DOHH2 (cell line): ENCODE data around the gene XRN2.

Experiments used
- H3F3A ChIP-seq: fragments of 200-600 bp; sonication (generic), shearing (Covaris generic); 2 replicates; pipeline ENCODE4 v1.6.0; 2016; ENCODE audit warnings: antibody characterized with exemption, mild to moderate bottlenecking; ENCODE audit not compliant: control insufficient read depth, insufficient read depth
- H3K27ac ChIP-seq: fragments of 200-600 bp; sonication (generic); 2 replicates; pipeline ENCODE4 v1.5.1; 2014; ENCODE audit warnings: low read depth, mild to moderate bottlenecking, low read length, moderate library complexity
- H3K27me3 ChIP-seq: fragments of 200-600 bp; sonication (generic); 2 replicates; pipeline ENCODE4 v1.6.1; 2014; ENCODE audit warnings: mild to moderate bottlenecking, low read length, mixed read lengths; ENCODE audit not compliant: control insufficient read depth
- H3K36me3 ChIP-seq: fragments of 200-600 bp; sonication (generic); 2 replicates; pipeline ENCODE4 v1.6.1; 2014; ENCODE audit warnings: mild to moderate bottlenecking, low read length, moderate library complexity, mixed read lengths; ENCODE audit not compliant: control insufficient read depth
- H3K4me1 ChIP-seq: fragments of 200-600 bp; sonication (generic); 2 replicates; pipeline ENCODE4 v1.6.1; 2014; ENCODE audit warnings: mild to moderate bottlenecking, low read length, mixed read lengths; ENCODE audit not compliant: control insufficient read depth
- H3K4me2 ChIP-seq: fragments of 200-600 bp; sonication (generic); 2 replicates; pipeline ENCODE4 v1.6.0; 2014; ENCODE audit warnings: mild to moderate bottlenecking, low read length, moderate library complexity
- H3K4me3 ChIP-seq: fragments of 200-600 bp; sonication (generic); 2 replicates; pipeline ENCODE4 v1.5.1; 2014; ENCODE audit warnings: mild to moderate bottlenecking, low read length, mixed read lengths
- H3K79me2 ChIP-seq: fragments of 200-600 bp; sonication (generic); 2 replicates; pipeline ENCODE4 v1.6.1; 2014; ENCODE audit warnings: mild to moderate bottlenecking, low read length, mixed read lengths; ENCODE audit not compliant: control insufficient read depth
- H3K9me2 ChIP-seq: fragments of 200-600 bp; sonication (generic); replicated peaks from 2 replicates; pipeline ENCODE4 v1.6.1; 2014; ENCODE audit warnings: mild to moderate bottlenecking, low read length, mixed read lengths; ENCODE audit not compliant: control insufficient read depth
- H3K9me3 ChIP-seq: fragments of 200-600 bp; sonication (generic); 2 replicates; pipeline ENCODE4 v1.6.1; 2014; ENCODE audit warnings: antibody characterized with exemption, low read length, mixed read lengths; ENCODE audit not compliant: control insufficient read depth, insufficient read depth
- H4K20me1 ChIP-seq: fragments of 200-600 bp; sonication (generic); 2 replicates; pipeline ENCODE4 v1.6.0; 2014; ENCODE audit warnings: low read depth, mild to moderate bottlenecking, antibody characterized with exemption, low read length, moderate library complexity; ENCODE audit not compliant: control insufficient read depth, insufficient read depth
- CTCF ChIP-seq: fragments of 200-600 bp; sonication (generic); IDR thresholded peaks from one replicate; pipeline ENCODE4 v1.5.1; 2014; ENCODE audit warnings: antibody characterized with exemption, mild to moderate bottlenecking, low read depth, low read length; ENCODE audit not compliant: poor library complexity, severe bottlenecking
- EZH2phosphoT487 ChIP-seq: fragments of 200-600 bp; sonication (generic); IDR thresholded peaks from 2 replicates; pipeline ENCODE4 v1.6.1; 2017; ENCODE audit warnings: borderline replicate concordance, mild to moderate bottlenecking, antibody characterized with exemption, low read length, moderate library complexity, mixed read lengths

XRN2 gene

GRCh38 chr20:21437816-21438215 is 134.7 kb downstream of the XRN2 start:
- Histone ChIP-seq H3K4me2 (no peak overlapping the region), H3K9me2 (no peaks in the 10 kb centered on the region), H3K36me3 (no peaks in the 10 kb centered on the region), H3K27me3 (peaks cover 11% of the 10 kb centered on the region; the same call in 1 of the 2 replicates), H3K4me3 (no peak overlapping the region), H3K4me1 (no peaks in the 10 kb centered on the region), H3K9me3 (no peaks in the 10 kb centered on the region), H4K20me1 (no peaks in the 10 kb centered on the region), H3K27ac (no peak overlapping the region), H3F3A (no peaks in the 10 kb centered on the region), H3K79me2 (no peaks in the 10 kb centered on the region)
- no peak for TF ChIP-seq EZH2phosphoT487
- TF ChIP-seq CTCF = no peak
